Ishikawa (cell line): Measurements from ENCODE around the gene CCDC146.

Source experiments
- CEBPB ChIP-seq: IDR thresholded peaks from 2 replicates; pipeline ENCODE4 v1.6.1; 2012
- CREB1 ChIP-seq: IDR thresholded peaks from 2 replicates; pipeline ENCODE4 v1.6.1; 2012; ENCODE audit warnings: low read depth
- EGR1 ChIP-seq: IDR thresholded peaks from 2 replicates; pipeline ENCODE4 v1.6.1; 2012
- EP300 ChIP-seq: IDR thresholded peaks from 2 replicates; pipeline ENCODE4 v1.6.1; 2012; ENCODE audit warnings: borderline replicate concordance
- FOXM1 ChIP-seq: IDR thresholded peaks from 2 replicates; pipeline ENCODE4 v1.6.1; 2012; ENCODE audit warnings: low read depth, borderline replicate concordance
- NFIC ChIP-seq: IDR thresholded peaks from 2 replicates; pipeline ENCODE4 v1.6.1; 2012
- RAD21 ChIP-seq: IDR thresholded peaks from 2 replicates; pipeline ENCODE4 v1.6.1; 2012; ENCODE audit warnings: low read depth
- TAF1 ChIP-seq: IDR thresholded peaks from 2 replicates; pipeline ENCODE4 v1.6.1; 2012; ENCODE audit warnings: low read depth, mild to moderate bottlenecking
- TCF12 ChIP-seq: IDR thresholded peaks from 2 replicates; pipeline ENCODE4 v1.6.1; 2012; ENCODE audit warnings: low read depth
- TEAD4 ChIP-seq: IDR thresholded peaks from 2 replicates; pipeline ENCODE4 v1.6.1; 2012
- YY1 ChIP-seq: IDR thresholded peaks from 2 replicates; pipeline ENCODE4 v1.6.1; 2012; ENCODE audit warnings: low read depth
- ZBTB7A ChIP-seq: IDR thresholded peaks from 2 replicates; pipeline ENCODE4 v1.6.1; 2012; ENCODE audit warnings: low read depth
- TF ChIP-seq, protein P1 (sequence below): IDR thresholded peaks from 2 replicates; pipeline ENCODE4 v1.6.1; 2012
- TF ChIP-seq, protein P2 (sequence below): IDR thresholded peaks from 2 replicates; pipeline ENCODE4 v1.6.1; 2012
- TF ChIP-seq, protein P3 (sequence below): IDR thresholded peaks from 2 replicates; pipeline ENCODE4 v1.6.1; 2012; ENCODE audit warnings: low read depth, mild to moderate bottlenecking

Gene CCDC146

DNA sequence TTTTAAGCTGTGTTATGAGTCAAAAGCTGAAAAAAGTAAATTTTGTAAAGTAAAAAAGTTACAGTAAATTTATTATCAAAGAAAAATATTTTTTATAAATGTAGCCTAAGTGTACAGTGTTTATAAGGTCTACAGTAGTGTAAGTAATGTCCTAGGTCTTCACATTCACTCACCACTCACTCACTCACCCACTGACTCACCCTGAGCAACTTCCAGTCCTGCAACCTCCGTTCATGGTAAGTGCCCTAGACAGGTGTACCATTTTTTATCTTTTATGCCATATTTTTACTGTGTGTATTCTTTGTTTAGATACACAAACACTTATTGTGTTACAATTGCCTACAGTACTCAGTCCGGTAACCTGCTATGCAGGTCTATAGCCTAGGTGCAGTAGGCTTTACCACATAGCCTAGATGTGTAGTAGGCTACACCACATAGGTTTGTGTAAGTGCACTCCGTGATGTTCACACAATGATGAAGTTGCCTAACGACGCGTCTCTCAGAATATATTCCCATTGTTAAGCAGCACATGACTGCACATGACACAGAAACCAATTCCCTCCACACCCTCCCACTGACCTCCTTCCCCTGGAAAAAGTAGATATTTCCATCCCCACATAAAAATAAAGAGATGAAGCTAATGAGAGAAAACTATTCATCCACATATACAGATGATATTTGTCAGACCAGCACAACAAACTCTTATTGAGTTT lies 122.0 kb downstream of the CCDC146 start:
- TF ChIP-seq EP300 (no peak), CEBPB (no peak), YY1 (no peak)

DNA sequence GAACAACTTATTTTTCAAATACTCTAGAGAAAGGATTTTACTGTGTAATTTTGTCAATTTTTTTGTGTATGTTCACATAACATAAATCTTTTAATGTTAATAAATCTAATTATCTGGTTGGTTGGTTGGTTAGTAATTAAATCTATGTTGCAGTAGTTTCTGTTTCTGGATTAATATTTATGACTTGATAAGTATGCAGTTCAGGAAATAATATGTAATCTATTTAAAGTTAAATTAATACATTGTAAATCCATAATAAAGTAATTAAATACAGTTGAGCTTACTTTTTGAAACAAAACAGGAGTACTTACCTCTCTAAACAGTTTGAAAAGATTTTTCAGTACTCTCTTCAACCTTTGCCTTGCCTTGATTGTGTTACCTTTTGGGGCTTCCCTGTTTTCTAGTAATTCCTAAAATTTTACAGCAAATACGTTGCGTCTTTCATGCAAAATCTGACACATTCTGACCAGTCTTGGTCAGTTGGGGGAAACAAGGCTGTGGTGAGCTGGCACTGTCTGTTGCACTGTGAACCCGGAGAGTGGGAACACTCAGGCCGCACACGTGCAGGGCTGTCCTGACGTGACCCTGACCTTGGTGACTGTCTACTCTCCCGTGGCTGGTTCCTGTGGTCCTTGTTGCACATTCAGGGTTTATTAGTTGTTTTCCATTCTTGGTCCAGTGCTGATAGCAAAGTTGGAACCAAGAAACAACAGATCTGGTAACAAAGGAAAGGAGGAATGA lies 122.8 kb downstream of the CCDC146 start:
- TF ChIP-seq NFIC (no peak), EGR1 (no peak), TEAD4 (no peak), YY1 (no peak), TCF12 (no peak), TAF1 (no peak), CEBPB (no peak)
- TF ChIP-seq, protein P1, sequence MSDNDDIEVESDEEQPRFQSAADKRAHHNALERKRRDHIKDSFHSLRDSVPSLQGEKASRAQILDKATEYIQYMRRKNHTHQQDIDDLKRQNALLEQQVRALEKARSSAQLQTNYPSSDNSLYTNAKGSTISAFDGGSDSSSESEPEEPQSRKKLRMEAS = no peak

DNA sequence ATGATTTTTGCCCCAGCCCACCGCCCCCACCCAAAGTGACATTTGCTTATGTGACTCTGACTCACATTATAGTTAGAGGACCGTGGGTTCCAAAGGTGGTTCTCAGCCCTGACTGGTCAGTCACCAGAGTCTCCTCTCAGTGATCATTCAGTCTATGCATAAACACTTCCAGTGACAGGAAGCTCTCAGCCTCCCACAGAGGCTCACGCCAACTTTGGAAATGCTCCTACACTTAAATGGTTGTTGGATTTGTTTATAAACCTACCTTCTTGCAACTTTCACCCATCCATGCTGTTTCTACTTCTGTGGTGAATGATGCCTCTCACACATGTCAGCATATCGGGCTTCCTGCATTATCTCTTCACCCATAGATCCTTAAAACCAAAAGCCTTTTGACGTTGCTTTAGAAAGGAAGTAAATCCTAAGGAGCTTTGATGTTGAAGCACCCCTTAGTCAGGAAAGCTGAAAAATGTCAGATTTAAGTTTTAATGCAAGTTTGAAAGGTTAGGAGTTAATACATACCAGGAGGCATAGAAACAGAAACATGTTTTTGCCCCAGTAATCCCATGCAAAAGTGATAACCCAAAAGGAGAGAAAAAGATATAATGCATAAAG lies 123.7 kb downstream of the CCDC146 start:
- TF ChIP-seq, protein P1 = no peak
- TF ChIP-seq TCF12 = no peak
- no peak for TF ChIP-seq CEBPB
- no peak for TF ChIP-seq CREB1

DNA sequence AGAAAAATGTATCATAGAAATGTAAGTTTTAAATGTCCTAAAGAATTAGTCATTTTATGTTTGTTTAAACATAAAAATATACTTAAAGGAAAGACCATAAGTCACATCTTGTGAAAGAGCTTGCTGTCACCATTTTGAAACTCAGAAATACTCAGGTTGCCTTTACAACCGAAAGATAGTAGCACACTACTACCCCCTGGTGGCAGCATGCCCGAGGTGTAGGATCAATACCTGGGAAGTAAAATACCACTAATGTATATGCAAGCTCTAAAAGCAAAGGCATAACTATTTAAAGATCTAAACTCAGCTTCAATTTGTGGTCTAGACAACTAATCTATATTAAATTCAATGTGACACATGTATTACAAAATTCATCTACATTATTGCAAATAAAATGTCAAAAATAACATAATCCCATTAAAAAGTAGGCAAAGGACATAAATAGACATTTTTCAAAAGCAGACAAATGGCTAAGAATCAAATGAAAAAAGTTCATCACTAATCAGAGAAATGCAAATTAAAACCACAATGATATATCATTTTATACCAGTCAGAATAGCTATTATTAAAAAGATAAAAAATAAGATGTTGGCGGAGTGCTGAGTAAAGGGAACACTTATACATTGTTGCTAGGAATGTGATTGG lies 124.9 kb downstream of the CCDC146 start:
- TF ChIP-seq TEAD4 (no peak), TCF12 (no peak), CEBPB (no peak), CREB1 (no peak), NFIC (no peak), FOXM1 (no peak), RAD21 (peak; percentile 89), EGR1 (no peak), TAF1 (no peak), YY1 (peak; percentile 28; the same call in 1 of the 2 replicates)
- TF ChIP-seq, protein P2, sequence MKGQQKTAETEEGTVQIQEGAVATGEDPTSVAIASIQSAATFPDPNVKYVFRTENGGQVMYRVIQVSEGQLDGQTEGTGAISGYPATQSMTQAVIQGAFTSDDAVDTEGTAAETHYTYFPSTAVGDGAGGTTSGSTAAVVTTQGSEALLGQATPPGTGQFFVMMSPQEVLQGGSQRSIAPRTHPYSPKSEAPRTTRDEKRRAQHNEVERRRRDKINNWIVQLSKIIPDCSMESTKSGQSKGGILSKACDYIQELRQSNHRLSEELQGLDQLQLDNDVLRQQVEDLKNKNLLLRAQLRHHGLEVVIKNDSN = no peak
- TF ChIP-seq, protein P3, sequence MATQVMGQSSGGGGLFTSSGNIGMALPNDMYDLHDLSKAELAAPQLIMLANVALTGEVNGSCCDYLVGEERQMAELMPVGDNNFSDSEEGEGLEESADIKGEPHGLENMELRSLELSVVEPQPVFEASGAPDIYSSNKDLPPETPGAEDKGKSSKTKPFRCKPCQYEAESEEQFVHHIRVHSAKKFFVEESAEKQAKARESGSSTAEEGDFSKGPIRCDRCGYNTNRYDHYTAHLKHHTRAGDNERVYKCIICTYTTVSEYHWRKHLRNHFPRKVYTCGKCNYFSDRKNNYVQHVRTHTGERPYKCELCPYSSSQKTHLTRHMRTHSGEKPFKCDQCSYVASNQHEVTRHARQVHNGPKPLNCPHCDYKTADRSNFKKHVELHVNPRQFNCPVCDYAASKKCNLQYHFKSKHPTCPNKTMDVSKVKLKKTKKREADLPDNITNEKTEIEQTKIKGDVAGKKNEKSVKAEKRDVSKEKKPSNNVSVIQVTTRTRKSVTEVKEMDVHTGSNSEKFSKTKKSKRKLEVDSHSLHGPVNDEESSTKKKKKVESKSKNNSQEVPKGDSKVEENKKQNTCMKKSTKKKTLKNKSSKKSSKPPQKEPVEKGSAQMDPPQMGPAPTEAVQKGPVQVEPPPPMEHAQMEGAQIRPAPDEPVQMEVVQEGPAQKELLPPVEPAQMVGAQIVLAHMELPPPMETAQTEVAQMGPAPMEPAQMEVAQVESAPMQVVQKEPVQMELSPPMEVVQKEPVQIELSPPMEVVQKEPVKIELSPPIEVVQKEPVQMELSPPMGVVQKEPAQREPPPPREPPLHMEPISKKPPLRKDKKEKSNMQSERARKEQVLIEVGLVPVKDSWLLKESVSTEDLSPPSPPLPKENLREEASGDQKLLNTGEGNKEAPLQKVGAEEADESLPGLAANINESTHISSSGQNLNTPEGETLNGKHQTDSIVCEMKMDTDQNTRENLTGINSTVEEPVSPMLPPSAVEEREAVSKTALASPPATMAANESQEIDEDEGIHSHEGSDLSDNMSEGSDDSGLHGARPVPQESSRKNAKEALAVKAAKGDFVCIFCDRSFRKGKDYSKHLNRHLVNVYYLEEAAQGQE = no peak

DNA sequence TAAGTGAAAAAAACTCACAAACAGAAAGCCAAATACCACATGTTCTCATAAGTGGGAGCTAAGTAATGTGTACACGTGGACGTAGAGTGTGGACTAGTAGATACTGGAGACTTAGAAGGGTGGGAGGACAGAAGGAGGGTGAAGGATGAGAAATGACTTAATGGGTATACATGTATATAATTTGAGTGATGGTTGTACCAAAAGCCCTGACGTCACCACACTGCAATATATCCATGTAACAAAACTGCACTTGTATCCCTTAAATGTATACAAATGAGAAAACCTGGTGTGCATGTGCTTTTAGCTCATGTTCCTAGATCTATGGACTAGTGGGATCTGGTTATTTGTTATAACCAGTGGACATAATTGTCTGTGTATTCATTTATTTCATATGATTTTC lies 125.7 kb downstream of the CCDC146 start:
- no peak for TF ChIP-seq RAD21
- TF ChIP-seq, protein P2 = no peak
- TF ChIP-seq CREB1 = no peak
- no peak for TF ChIP-seq FOXM1
- TF ChIP-seq TAF1 = no peak
- TF ChIP-seq, protein P1 = no peak
- no peak for TF ChIP-seq EP300
- TF ChIP-seq EGR1 = no peak
- no peak for TF ChIP-seq TCF12
- TF ChIP-seq NFIC = no peak
- no peak for TF ChIP-seq ZBTB7A
- TF ChIP-seq YY1 = no peak
- TF ChIP-seq TEAD4 = no peak
- TF ChIP-seq, protein P3 = no peak

DNA sequence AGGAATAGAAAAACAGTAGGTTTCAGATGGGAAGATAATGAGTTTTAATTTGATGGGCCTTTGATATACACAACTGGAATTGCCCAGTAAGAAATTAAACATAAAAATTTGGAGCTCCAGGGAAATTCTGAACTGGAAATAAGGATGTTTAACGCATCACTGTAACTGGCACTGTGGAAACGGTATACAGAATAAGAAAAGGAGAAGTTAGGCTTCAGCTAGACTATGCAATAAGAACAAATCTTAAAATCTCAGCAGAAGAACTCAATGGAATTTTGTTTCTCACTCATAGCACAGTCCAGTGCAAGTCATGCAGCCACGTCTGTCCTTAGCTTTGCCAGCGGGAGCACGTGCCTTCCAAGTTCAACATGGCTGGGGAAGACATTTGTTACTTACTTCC lies 130.1 kb downstream of the CCDC146 start:
- TF ChIP-seq EGR1 (no peak), RAD21 (no peak), TCF12 (no peak), TEAD4 (no peak), YY1 (no peak), ZBTB7A (no peak), NFIC (no peak), TAF1 (no peak), FOXM1 (no peak), CREB1 (no peak), CEBPB (no peak), EP300 (no peak)
- TF ChIP-seq, protein P2 = no peak
- TF ChIP-seq, protein P3 = no peak
- TF ChIP-seq, protein P1 = no peak
